Heart left ventricle (tissue), 16 donors: ENCODE data around the gene TTI1. TPM values are rescaled to one million over a fixed set of nuclear protein-coding genes. Genes with fewer than 3 reads are reported as not detected.

Experiments used
- ATAC-seq, 4 donors: fragments of 200-7000 bp; cut with Tn5 transposase; one replicate each; pipeline ENCODE4 v1.9.1; 2020 to 2022; ENCODE audit warnings: moderate library complexity in 4 of 4, mild to moderate bottlenecking in 3 of 4, moderate number of reproducible peaks in 1 of 4
- DNase-seq, 5 donors: peaks; one replicate each; pipeline ENCODE4 v3.0.0-alpha.2; 2020
- H3K27ac ChIP-seq, 12 donors: fragments of 200-600 bp; sonication (generic) in 4 of 12; one replicate each; pipeline versions ENCODE4 v1.5.0 to v1.8.0; 2016 to 2022; ENCODE audit warnings: mild to moderate bottlenecking in 2 of 12
- H3K27me3 ChIP-seq, 9 donors: fragments of 200-600 bp; sonication (generic) in 2 of 9; one replicate each; pipeline versions ENCODE4 v1.5.1 to v1.8.0; 2016 to 2022; ENCODE audit warnings: mild to moderate bottlenecking in 3 of 9
- H3K36me3 ChIP-seq, 9 donors: fragments of 200-600 bp; sonication (generic) in 2 of 9; one replicate each; pipeline versions ENCODE4 v1.5.0 to v1.8.0; 2018 to 2022; ENCODE audit warnings: mild to moderate bottlenecking in 2 of 9
- H3K4me1 ChIP-seq, 12 donors: fragments of 200-600 bp; sonication (generic) in 4 of 12; one replicate each; pipeline versions ENCODE4 v1.5.0 to v1.8.0; 2016 to 2022; ENCODE audit warnings: mild to moderate bottlenecking in 3 of 12
- H3K4me3 ChIP-seq, 12 donors: fragments of 200-600 bp; sonication (generic) in 4 of 12; one replicate each; pipeline versions ENCODE4 v1.5.0 to v1.8.0; 2017 to 2022; ENCODE audit warnings: mild to moderate bottlenecking in 9 of 12, moderate library complexity in 4 of 12
- H3K9me3 ChIP-seq, 12 donors: fragments of 200-600 bp; sonication (generic) in 4 of 12; one replicate each; pipeline versions ENCODE4 v1.5.0 to v1.8.0; 2016 to 2022; ENCODE audit warnings: mild to moderate bottlenecking in 1 of 12
- CTCF ChIP-seq, 12 donors: fragments of 200-600 bp; sonication (generic) in 4 of 12; IDR thresholded peaks; one replicate each; pipeline versions ENCODE4 v1.5.0 to v1.8.0; 2018 to 2022; ENCODE audit warnings: antibody characterized with exemption in 12 of 12, mild to moderate bottlenecking in 5 of 12
- POLR2A ChIP-seq, 2 donors: fragments of 450-650 bp; IDR thresholded peaks; one replicate each; pipeline ENCODE4 v1.6.1; 2017; ENCODE audit warnings: antibody characterized with exemption in 2 of 2, mild to moderate bottlenecking in 2 of 2, moderate library complexity in 2 of 2
- WGBS, 4 donors: extraction: QIAGEN DNeasy Blood & Tissue Kit in 2 of 4; methylation state at CpG; one replicate each; pipeline versions ENCODE4 v1.1.5 to v1.1.7; 2013 to 2018; 5-methylcytosine and 5-hydroxymethylcytosine counted together
- intact Hi-C, 10 donors: fragments of 100-400 bp; cut with DNase I; formaldehyde crosslinking; loops; one replicate each; pipeline versions ENCODE4 v1.11.1 to v1.14.2; 2022
- polyA plus RNA-seq, 2 donors: library from polyadenylated mRNA; stranded (reverse); fragments of 200-250 nt; gene quantifications; one replicate each; pipeline ENCODE4 v1.2.3, GENCODE V29; 2013
- total RNA-seq, 9 donors: library from RNA; depleted of rRNA in 2 of 9; stranded (reverse); fragments of >200 nt in 2 of 9; fragmentation: NEBNext Ultra II Directional in 3 of 9; extraction: Animal tissue kit (Norgen Biotek cat#: 25700) in 3 of 9; gene quantifications; one replicate each; pipeline versions ENCODE4 v1.1.0 to v1.2.4, GENCODE V29; 2016 to 2023
- donor health status: ischemic (EF 13 %, LVEDD 7.1; RV severe dilation, severe dysfunction).
- donor health status: healthy with polysubstance abuse.
- donor health status: DM: no; HTN: yes; CAD: no.
- donor health status: DM: no; HTN: no; CAD: no.
- donor health status: ischemic (EF 25% LVEDD 6.9; RV normal size, moderate dysfunction).
- donor health status: ischemic (EF 25% LVEDD 5.7; RV mildly dilated, moderate dysfunction).
- donor health status: healthy.
- donor health status: DM: yes; HTN: yes; CAD: no.
- donor health status: ischemic (EF 35%, LVEDD 5.7; RV mildly dilated, moderate dysfunction).
- donor health status: nonischemic (EF 11% LVEDD 7.7; RV severe dilation, severe dysfunction).
- donor health status: DM: yes; HTN: yes; CAD: no.
- donor health status: PGD.
- donor health status: ischemic (EF 29% LVEDD 5.4; RV normal size, mild dysfunction).
- donor health status: nonischemic (EF 23%, LVEDD 6.1; RV moderate dilation, normal function).

Gene TTI1
- total and polyA plus RNA-seq, 11 donors = 7.3 to 13.3 (median 11.0) TPM

- peaks cover 7 to 90% (median 53%) of the 10 kb centered on the region in 12 donors for H3K4me1 ChIP-seq
- no peaks in the 10 kb centered on the region for H3K27me3 ChIP-seq
- no peak overlapping the region for H3K4me3 ChIP-seq
- DNase-seq (peak in 2 of 5 donors; percentile 53 to 78), ATAC-seq (peak in 2 of 4 donors; percentile 6 to 46)
- peak overlapping the region; percentile 68 to 93 (median 83) for H3K27ac ChIP-seq
- WGBS, 4 donors = 37 to 44% (median 40%) methylated on average over 7 of the region's 7 CpGs
- intact Hi-C loops = loop anchor here (2.0 to 10.0 kb wide), 12 partner anchors 82 to 427 kb away; partner anchors contain the start of gene VSTM2L (in 3 of the 10)
- TF ChIP-seq CTCF (IDR thresholded peaks at IDR 0.05) (no peak), POLR2A (IDR thresholded peaks at IDR 0.05) (no peak)
- H3K36me3 ChIP-seq = peaks cover 0 to 35% (median 10%) of the 10 kb centered on the region in 9 donors
- H3K9me3 ChIP-seq = no peaks in the 10 kb centered on the region
Observed at GRCh38 chr20:37989601-37990295, 43.5 kb downstream of the TTI1 start.

GRCh38 chr20:37988306-37988954, 44.8 kb downstream of the TTI1 start:
- ATAC-seq (no peak), DNase-seq (no peak)
- Histone ChIP-seq H3K36me3 (peaks cover 0 to 23% (median under 1%) of the 10 kb centered on the region in 9 donors), H3K4me3 (no peak overlapping the region), H3K4me1 (peaks cover 7 to 92% (median 62%) of the 10 kb centered on the region in 12 donors), H3K27ac (peak overlapping the region; percentile 48 to 93 (median 83)), H3K27me3 (no peaks in the 10 kb centered on the region), H3K9me3 (no peaks in the 10 kb centered on the region)
- 77 to 89% (median 83%) methylated on average over 5 of the region's 5 CpGs for WGBS, 4 donors
- intact Hi-C loops = loop anchor here in 1 of 10 donors (2.0 kb wide), 1 partner anchor 108 kb away; no protein-coding TSS in a partner anchor
- TF ChIP-seq CTCF (IDR thresholded peaks at IDR 0.05) (no peak), POLR2A (IDR thresholded peaks at IDR 0.05) (no peak)

- intact Hi-C loops = loop anchor here in 1 of 10 donors (2.0 kb wide), 1 partner anchor 107 kb away; no protein-coding TSS in a partner anchor
- no peaks in the 10 kb centered on the region for H3K27me3 ChIP-seq
- DNase-seq = no peak
- H3K9me3 ChIP-seq = no peaks in the 10 kb centered on the region
- peaks cover 0 to 29% (median 5%) of the 10 kb centered on the region in 9 donors for H3K36me3 ChIP-seq
- TF ChIP-seq POLR2A (IDR thresholded peaks at IDR 0.05) = no peak
- TF ChIP-seq CTCF (IDR thresholded peaks at IDR 0.05) = no peak
- H3K4me3 ChIP-seq = no peak overlapping the region
- no peak for ATAC-seq
- H3K4me1 ChIP-seq = peaks cover 4 to 86% (median 59%) of the 10 kb centered on the region in 12 donors
- WGBS, 4 donors = 59 to 68% (median 61%) methylated on average over 12 of the region's 12 CpGs
- H3K27ac ChIP-seq = peak overlapping the region; percentile 48 to 93 (median 83)
Observed at GRCh38 chr20:37987602-37988290, 45.5 kb downstream of the TTI1 start.
